22Rv1 (cell line): Measurements from ENCODE around the gene CGAS.

Source experiments
- CTCF ChIP-seq: fragments of 450-650 bp; IDR thresholded peaks from 2 replicates; pipeline ENCODE4 v1.5.1; 2017; ENCODE audit warnings: mild to moderate bottlenecking
- ZFX ChIP-seq: fragments of 450-650 bp; IDR thresholded peaks from 2 replicates; pipeline ENCODE4 v1.6.1; 2017; ENCODE audit warnings: antibody characterized with exemption, borderline replicate concordance

DNA sequence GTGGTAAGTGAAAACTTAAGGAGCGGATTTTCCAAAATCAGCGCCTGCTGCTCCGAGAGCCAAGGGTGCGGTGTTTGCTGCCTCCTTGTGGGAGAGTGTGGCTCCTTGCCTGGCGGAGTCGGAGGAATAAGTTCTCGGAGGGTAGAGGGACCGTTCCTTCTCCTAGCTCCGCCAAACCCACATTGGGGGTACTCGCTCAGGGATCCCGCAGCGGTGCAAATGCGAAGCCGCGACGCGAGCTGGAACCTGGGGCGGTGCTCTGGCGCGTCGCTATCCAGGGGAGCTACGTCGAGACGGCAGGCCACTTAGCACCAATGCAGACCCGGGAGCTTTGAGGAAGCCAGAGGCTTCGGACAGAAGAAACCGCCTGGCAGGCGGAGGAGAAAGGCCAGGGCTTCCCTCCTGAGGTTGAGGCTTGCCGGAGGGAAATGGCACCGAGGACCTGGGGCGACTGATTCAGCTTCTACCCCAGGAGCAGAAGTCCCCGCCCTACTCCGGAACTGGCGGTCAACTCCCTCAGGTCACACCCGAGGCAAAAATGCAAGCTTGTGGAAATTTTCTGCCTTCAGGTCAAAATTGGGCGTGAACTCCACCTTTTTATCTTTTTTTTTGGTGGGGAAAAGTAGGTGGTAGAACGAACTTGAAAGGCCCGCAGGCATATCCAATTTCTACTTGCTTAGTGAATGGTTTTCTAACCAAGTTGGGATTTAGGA is 63.1 kb downstream of the CGAS start:
- TF ChIP-seq CTCF (peak; percentile 88), ZFX (no peak)
